NCI-H2081 treated with DMSO at 0.1 percent for 48 hours (cell line): ENCODE data around the gene FOXF2.
A peak's percentile ranks its signal among the peaks of the same experiment; 100 is the strongest.

Experiments
- DNase-seq: peaks from one replicate; lab custom pipeline; 2025; lab: John Stamatoyannopoulos, UW

FOXF2 gene

GRCh38 chr6:1391800-1392309 is 2.5 kb downstream of the FOXF2 start:
- no peak for DNase-seq

GRCh38 chr6:1392813-1393640 is 3.7 kb downstream of the FOXF2 start:
- no peak for DNase-seq

- no peak for DNase-seq
Measured at GRCh38 chr6:1393641-1394283, 4.4 kb downstream of the FOXF2 start.

GRCh38 chr6:1394514-1395463 is 5.4 kb downstream of the FOXF2 start:
- DNase-seq = no peak

GRCh38 chr6:1395506-1395905 is 6.1 kb downstream of the FOXF2 start:
- no peak for DNase-seq

- no peak for DNase-seq
Measured at GRCh38 chr6:1395941-1396908, 6.8 kb downstream of the FOXF2 start.

GRCh38 chr6:1396952-1397868 is 7.8 kb downstream of the FOXF2 start:
- DNase-seq = peak; percentile 18

GRCh38 chr6:1399085-1399780 is 9.9 kb downstream of the FOXF2 start:
- no peak for DNase-seq

- no peak for DNase-seq
Measured at GRCh38 chr6:1400126-1400850, 10.9 kb downstream of the FOXF2 start.

- no peak for DNase-seq
Measured at GRCh38 chr6:1402369-1402768, 13.0 kb downstream of the FOXF2 start.

- no peak for DNase-seq
Measured at GRCh38 chr6:1402868-1403267, 13.5 kb downstream of the FOXF2 start.

- DNase-seq = no peak
Measured at GRCh38 chr6:1403851-1404712, 14.7 kb downstream of the FOXF2 start.

GRCh38 chr6:1404713-1405098 is 15.3 kb downstream of the FOXF2 start:
- DNase-seq = no peak

GRCh38 chr6:1405221-1405620 is 15.8 kb downstream of the FOXF2 start:
- DNase-seq = no peak

- DNase-seq = no peak
Measured at GRCh38 chr6:1406306-1407072, 17.1 kb downstream of the FOXF2 start.

- no peak for DNase-seq
Measured at GRCh38 chr6:1407499-1407990, 18.2 kb downstream of the FOXF2 start.
